Fibroblast of lung (primary cell): ENCODE measurements around the gene TCF23.

Experiments
- EZH2 ChIP-seq: IDR thresholded peaks from 2 replicates; pipeline ENCODE4 v1.5.1; 2012; ENCODE audit warnings: low read length, control low read depth, mild to moderate bottlenecking; ENCODE audit errors: missing control alignments
- TF ChIP-seq, protein P1 (sequence below), 2 donors: IDR thresholded peaks in 1 of 2; conservative IDR thresholded peaks in 1 of 2; 1 replicate in 1 of 2; 2 replicates in 1 of 2; pipeline ENCODE4 v1.5.1; 2011 to 2012; ENCODE audit warnings: low read length in 2 of 2, control low read depth in 1 of 2, inconsistent platforms in 1 of 2, low read depth in 1 of 2, mild to moderate bottlenecking in 1 of 2

DNA sequence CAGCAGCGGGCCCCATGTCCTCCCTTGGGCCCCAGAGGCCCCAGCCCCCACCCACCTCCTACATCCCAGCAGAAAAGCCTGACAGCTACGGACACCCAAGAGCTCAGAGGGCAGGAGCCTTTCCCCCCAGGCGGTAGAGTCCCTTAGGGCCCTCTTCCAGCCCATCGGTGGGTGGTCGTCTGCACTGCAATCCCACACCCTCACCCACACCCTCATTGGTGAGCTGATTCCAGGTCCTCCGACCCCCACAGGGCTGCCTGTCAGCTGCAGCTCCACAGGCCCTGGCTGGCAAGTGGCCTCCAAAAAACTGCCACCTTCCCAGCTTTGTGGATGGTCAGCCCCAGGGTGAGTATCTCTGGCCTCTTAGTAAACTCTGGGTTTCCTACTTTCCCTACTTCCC lies 10.5 kb downstream of the TCF23 start:
- TF ChIP-seq, protein P1, sequence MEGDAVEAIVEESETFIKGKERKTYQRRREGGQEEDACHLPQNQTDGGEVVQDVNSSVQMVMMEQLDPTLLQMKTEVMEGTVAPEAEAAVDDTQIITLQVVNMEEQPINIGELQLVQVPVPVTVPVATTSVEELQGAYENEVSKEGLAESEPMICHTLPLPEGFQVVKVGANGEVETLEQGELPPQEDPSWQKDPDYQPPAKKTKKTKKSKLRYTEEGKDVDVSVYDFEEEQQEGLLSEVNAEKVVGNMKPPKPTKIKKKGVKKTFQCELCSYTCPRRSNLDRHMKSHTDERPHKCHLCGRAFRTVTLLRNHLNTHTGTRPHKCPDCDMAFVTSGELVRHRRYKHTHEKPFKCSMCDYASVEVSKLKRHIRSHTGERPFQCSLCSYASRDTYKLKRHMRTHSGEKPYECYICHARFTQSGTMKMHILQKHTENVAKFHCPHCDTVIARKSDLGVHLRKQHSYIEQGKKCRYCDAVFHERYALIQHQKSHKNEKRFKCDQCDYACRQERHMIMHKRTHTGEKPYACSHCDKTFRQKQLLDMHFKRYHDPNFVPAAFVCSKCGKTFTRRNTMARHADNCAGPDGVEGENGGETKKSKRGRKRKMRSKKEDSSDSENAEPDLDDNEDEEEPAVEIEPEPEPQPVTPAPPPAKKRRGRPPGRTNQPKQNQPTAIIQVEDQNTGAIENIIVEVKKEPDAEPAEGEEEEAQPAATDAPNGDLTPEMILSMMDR (conservative IDR thresholded peaks at IDR 0.05 in 1 of 2, IDR thresholded peaks at IDR 0.05 in 1 of 2; ENCODE audit: low read depth in 1 of 2, low read length in 2 of 2), result no peak
- TF ChIP-seq EZH2, result no peak
